Glutamatergic neuron (in vitro differentiated cells): Measurements from ENCODE around the gene TRIM14. TPM values are rescaled to one million over a fixed set of nuclear protein-coding genes. Genes with fewer than 3 reads are reported as not detected.

Experiments used
- DNase-seq: peaks from one replicate; pipeline ENCODE4 v3.0.0; 2022
- H3K27ac Mint-ChIP-seq: one replicate; pipeline ENCODE4 v1.8.0; 2020; ENCODE audit warnings: mild to moderate bottlenecking, mixed read lengths, inconsistent platforms; ENCODE audit not compliant: unreplicated experiment
- H3K27me3 Mint-ChIP-seq: one replicate; pipeline ENCODE4 v1.8.0; 2020; ENCODE audit warnings: mild to moderate bottlenecking, moderate library complexity, mixed read lengths, inconsistent platforms; ENCODE audit not compliant: unreplicated experiment
- H3K36me3 Mint-ChIP-seq: one replicate; pipeline ENCODE4 v1.8.0; 2020; ENCODE audit warnings: mild to moderate bottlenecking, mixed read lengths, inconsistent platforms; ENCODE audit not compliant: unreplicated experiment
- H3K4me1 Mint-ChIP-seq: one replicate; pipeline ENCODE4 v1.8.0; 2020; ENCODE audit warnings: mild to moderate bottlenecking, low read depth, mixed read lengths, inconsistent platforms; ENCODE audit not compliant: unreplicated experiment
- H3K4me3 Mint-ChIP-seq: one replicate; pipeline ENCODE4 v1.8.0; 2020; ENCODE audit warnings: mild to moderate bottlenecking, mixed read lengths, inconsistent platforms; ENCODE audit not compliant: unreplicated experiment
- H3K9me3 Mint-ChIP-seq: one replicate; pipeline ENCODE4 v1.8.0; 2020; ENCODE audit warnings: mild to moderate bottlenecking, moderate library complexity, mixed read lengths, inconsistent platforms; ENCODE audit not compliant: unreplicated experiment
- total RNA-seq: library from RNA; stranded (reverse); fragmentation: NEBNext Ultra II Directional; extraction: Animal tissue kit (Norgen Biotek cat#: 25700); gene quantifications from one replicate; pipeline ENCODE4 v1.2.1, GENCODE V29; 2021; ENCODE audit not compliant: unreplicated experiment
- TF ChIP-seq, protein P1 (sequence below): fragments of 200-600 bp; sonication (generic); IDR thresholded peaks from one replicate; pipeline ENCODE4 v1.5.0; 2021; ENCODE audit not compliant: partially characterized antibody, unreplicated experiment

The TRIM14 gene
- total RNA-seq, 1 donor from 2014 or later = 0.71 TPM

DNA sequence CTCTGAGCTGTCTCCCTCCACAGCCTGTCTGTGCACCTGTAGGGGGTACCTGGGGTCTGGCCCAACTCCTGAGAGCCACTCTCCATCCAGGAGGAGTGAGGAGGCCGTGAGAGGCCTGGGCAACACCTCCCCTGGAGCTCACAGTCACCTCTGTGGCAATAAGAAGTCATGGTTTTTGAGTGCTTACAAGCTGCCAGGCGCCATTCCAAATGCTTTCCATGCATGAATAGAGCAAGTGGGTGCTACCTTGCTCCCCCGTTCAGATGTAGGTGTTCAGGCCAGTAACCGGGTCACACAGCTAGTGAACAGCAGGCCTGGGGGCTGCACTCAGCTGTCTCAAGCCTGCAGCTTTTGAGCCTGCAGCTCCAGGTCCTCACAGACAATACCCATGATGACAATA lies 42.8 kb upstream of the TRIM14 start:
- TF ChIP-seq, protein P1, sequence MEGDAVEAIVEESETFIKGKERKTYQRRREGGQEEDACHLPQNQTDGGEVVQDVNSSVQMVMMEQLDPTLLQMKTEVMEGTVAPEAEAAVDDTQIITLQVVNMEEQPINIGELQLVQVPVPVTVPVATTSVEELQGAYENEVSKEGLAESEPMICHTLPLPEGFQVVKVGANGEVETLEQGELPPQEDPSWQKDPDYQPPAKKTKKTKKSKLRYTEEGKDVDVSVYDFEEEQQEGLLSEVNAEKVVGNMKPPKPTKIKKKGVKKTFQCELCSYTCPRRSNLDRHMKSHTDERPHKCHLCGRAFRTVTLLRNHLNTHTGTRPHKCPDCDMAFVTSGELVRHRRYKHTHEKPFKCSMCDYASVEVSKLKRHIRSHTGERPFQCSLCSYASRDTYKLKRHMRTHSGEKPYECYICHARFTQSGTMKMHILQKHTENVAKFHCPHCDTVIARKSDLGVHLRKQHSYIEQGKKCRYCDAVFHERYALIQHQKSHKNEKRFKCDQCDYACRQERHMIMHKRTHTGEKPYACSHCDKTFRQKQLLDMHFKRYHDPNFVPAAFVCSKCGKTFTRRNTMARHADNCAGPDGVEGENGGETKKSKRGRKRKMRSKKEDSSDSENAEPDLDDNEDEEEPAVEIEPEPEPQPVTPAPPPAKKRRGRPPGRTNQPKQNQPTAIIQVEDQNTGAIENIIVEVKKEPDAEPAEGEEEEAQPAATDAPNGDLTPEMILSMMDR = no peak
- H3K27ac Mint-ChIP-seq = no peak overlapping the region
- no peak overlapping the region for H3K4me3 Mint-ChIP-seq
- no peaks in the 10 kb centered on the region for H3K9me3 Mint-ChIP-seq
- no peaks in the 10 kb centered on the region for H3K36me3 Mint-ChIP-seq
- peaks cover 9% of the 10 kb centered on the region for H3K4me1 Mint-ChIP-seq
- no peak for DNase-seq
- H3K27me3 Mint-ChIP-seq = peaks cover 4% of the 10 kb centered on the region

DNA sequence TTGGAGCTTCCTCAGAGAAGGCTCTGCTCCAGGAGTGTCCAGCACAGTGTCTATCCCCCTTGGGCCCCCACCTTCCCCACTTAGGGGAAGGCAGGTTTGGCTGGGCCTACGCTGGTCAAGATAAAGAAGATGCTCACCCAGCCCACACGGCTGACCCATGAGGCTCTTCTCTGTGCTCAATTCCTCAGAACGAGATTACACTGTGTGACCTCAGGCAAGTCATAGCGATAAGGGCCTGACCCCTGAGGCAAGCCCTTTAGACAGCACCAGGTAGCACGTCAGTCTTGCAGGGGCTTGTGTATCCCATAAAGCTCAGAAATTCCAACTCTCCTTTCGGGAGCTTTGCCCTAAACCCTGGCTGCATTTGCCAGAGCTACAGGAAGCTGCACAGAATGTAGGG lies 40.8 kb upstream of the TRIM14 start:
- TF ChIP-seq, protein P1 = no peak
- H3K9me3 Mint-ChIP-seq = peaks cover 3% of the 10 kb centered on the region
- H3K4me3 Mint-ChIP-seq = no peak overlapping the region
- DNase-seq = no peak
- H3K27me3 Mint-ChIP-seq = peaks cover 4% of the 10 kb centered on the region
- H3K36me3 Mint-ChIP-seq = no peaks in the 10 kb centered on the region
- H3K4me1 Mint-ChIP-seq = peaks cover 6% of the 10 kb centered on the region
- H3K27ac Mint-ChIP-seq = peak overlapping the region; percentile 43

DNA sequence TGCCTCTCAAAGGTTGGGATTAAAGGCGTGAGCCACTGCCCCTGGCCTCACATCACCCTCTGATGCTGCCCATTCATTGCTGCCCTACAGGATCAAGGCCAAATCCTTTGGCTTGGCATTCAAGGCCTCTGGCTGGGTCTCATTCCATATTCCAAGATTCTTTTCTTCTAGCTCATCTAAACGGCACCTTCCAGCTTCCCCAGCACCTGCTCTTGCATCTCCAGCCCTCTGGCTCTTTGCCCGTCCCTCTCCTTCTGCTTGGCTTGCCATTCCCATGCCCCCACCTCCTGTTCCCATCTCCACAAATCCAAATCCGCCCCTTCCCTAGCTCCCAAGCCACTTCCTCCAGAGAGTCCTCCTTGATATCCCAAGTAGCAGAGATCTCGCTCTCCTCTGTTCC lies 40.3 kb upstream of the TRIM14 start:
- Mint-ChIP-seq H3K36me3 (no peaks in the 10 kb centered on the region), H3K27me3 (peaks cover 4% of the 10 kb centered on the region), H3K4me3 (no peak overlapping the region), H3K4me1 (peaks cover 6% of the 10 kb centered on the region), H3K27ac (peak overlapping the region; percentile 43), H3K9me3 (peaks cover 3% of the 10 kb centered on the region)
- TF ChIP-seq, protein P1 = no peak
- no peak for DNase-seq

DNA sequence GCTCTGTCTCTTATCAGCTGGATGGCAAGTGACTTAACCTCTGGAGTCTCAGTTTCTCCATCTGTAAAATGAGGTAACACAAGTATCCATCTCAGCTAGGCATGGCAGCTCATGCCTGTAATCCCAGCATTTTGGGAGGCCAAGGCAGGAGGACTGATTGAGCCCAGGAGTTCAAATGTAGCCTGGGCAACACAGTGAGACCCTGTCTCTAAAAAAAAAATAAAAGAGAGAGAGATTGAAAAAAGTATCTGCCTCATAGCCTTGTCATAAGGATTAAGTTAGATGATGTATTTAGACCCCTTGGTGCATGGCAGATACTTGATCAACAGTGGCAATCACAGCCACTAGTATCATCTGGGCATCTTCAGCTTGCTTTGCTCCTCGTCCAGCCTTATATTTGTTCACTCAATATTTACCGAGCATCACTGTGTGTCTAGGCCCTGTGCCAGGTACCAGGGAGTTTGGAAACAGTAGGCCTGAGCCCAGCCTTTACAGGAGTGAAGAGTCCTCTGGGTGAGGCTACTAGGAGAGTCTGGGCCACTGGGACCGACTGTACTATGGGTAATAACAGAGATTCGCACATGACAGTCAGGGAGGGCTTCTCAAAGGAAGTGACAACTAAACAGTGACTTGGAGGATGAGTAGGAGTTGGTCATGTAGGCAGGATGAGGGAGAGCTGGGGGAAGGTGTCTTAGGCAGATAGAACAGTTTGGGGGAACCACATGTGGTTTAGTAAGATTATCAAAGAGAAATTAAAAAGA lies 39.2 kb upstream of the TRIM14 start:
- no peaks in the 10 kb centered on the region for H3K36me3 Mint-ChIP-seq
- no peak overlapping the region for H3K27ac Mint-ChIP-seq
- peaks cover 4% of the 10 kb centered on the region for H3K4me1 Mint-ChIP-seq
- peaks cover 3% of the 10 kb centered on the region for H3K9me3 Mint-ChIP-seq
- H3K4me3 Mint-ChIP-seq = no peak overlapping the region
- TF ChIP-seq, protein P1 = no peak
- DNase-seq = no peak
- H3K27me3 Mint-ChIP-seq = peaks cover 5% of the 10 kb centered on the region

DNA sequence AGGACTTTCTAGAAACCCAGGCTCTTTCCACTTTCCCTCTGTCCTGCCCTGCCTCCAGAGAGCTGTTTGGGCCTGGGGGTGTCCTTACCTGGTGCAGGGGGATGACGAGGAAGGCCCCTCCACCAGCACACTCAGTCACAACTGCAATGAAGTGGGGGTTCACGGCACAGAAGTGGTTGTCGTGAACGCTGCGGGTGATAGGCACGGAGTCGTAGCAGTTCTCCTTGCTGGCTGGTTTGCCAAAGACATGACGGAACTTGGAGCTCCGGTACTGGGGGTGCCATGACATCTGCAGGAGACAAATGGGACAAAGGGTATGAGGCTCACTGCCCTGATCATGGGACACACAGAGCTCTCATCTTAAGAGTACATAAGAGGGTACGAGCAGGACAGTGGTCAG lies 38.4 kb upstream of the TRIM14 start:
- no peaks in the 10 kb centered on the region for H3K36me3 Mint-ChIP-seq
- peaks cover 3% of the 10 kb centered on the region for H3K4me1 Mint-ChIP-seq
- H3K4me3 Mint-ChIP-seq = no peak overlapping the region
- TF ChIP-seq, protein P1 = no peak
- H3K9me3 Mint-ChIP-seq = peaks cover 3% of the 10 kb centered on the region
- DNase-seq = no peak
- H3K27ac Mint-ChIP-seq = no peak overlapping the region
- H3K27me3 Mint-ChIP-seq = peaks cover 5% of the 10 kb centered on the region
